ENCODE results near the gene CEP20. TPM values are rescaled to one million over a fixed set of nuclear protein-coding genes. Genes with fewer than 3 reads are reported as not detected.
"Not testable (repeated sequence)": the region's sequence is repeated elsewhere in the genome, so short reads cannot be mapped to it uniquely, and the experiment has no call there.

Gene CEP20
- total RNA-seq, 4 donors from 2014 or later = 34.1 to 66.9 (median 49.6) TPM

- Histone ChIP-seq H3K27me3 (no peaks in the 10 kb centered on the region), H3K36me3 (no peaks in the 10 kb centered on the region), H3K4me3 (no peak overlapping the region), H3K27ac (no peak overlapping the region), H3K9me3 (no peaks in the 10 kb centered on the region), H3K4me1 (no peaks in the 10 kb centered on the region)
- no peak for ATAC-seq
- 96 to 97% methylated on average over 12 to 15 of the region's 18 CpGs for WGBS, 2 donors (ENCODE audit: low coverage in 1 of 2)
- TF ChIP-seq POLR2AphosphoS5 (IDR thresholded peaks at IDR 0.05) (no peak), CTCF (IDR thresholded peaks at IDR 0.05) (no peak), EP300 (IDR thresholded peaks at IDR 0.05) (no peak), POLR2A (IDR thresholded peaks at IDR 0.05) (no peak)
Observed at GRCh38 chr16:15928261-15929104, 40.1 kb upstream of the CEP20 start.

GRCh38 chr16:15925631-15926030, 37.2 kb upstream of the CEP20 start:
- Histone ChIP-seq H3K36me3 (no peaks in the 10 kb centered on the region), H3K4me3 (no peak overlapping the region), H3K4me1 (no peaks in the 10 kb centered on the region), H3K27ac (no peak overlapping the region), H3K27me3 (no peaks in the 10 kb centered on the region), H3K9me3 (no peaks in the 10 kb centered on the region)
- 78 to 80% methylated on average over 3 to 5 of the region's 9 CpGs for WGBS, 2 donors (ENCODE audit: low coverage in 1 of 2)
- ATAC-seq = no peak
- no peak for TF ChIP-seq CTCF (IDR thresholded peaks at IDR 0.05)

- Histone ChIP-seq H3K27ac (no peak overlapping the region), H3K27me3 (no peaks in the 10 kb centered on the region), H3K36me3 (no peaks in the 10 kb centered on the region), H3K4me3 (no peak overlapping the region), H3K9me3 (no peaks in the 10 kb centered on the region), H3K4me1 (no peaks in the 10 kb centered on the region)
- 94 to 97% methylated on average over 5 to 7 of the region's 13 CpGs for WGBS, 2 donors (ENCODE audit: low coverage in 1 of 2)
- no peak for ATAC-seq
- TF ChIP-seq EP300 (IDR thresholded peaks at IDR 0.05) (no peak), POLR2AphosphoS5 (IDR thresholded peaks at IDR 0.05) (no peak), CTCF (IDR thresholded peaks at IDR 0.05) (no peak), POLR2A (IDR thresholded peaks at IDR 0.05) (no peak)
Observed at GRCh38 chr16:15924996-15925395, 36.6 kb upstream of the CEP20 start.

- Histone ChIP-seq H3K4me3 (no peak overlapping the region), H3K27me3 (no peaks in the 10 kb centered on the region), H3K9me3 (no peaks in the 10 kb centered on the region), H3K27ac (no peak overlapping the region), H3K4me1 (no peaks in the 10 kb centered on the region), H3K36me3 (no peaks in the 10 kb centered on the region)
- TF ChIP-seq POLR2A (IDR thresholded peaks at IDR 0.05) = no peak
- TF ChIP-seq CTCF (IDR thresholded peaks at IDR 0.05) = no peak
- no peak for TF ChIP-seq EP300 (IDR thresholded peaks at IDR 0.05)
- no peak for TF ChIP-seq POLR2AphosphoS5 (IDR thresholded peaks at IDR 0.05)
- WGBS, 2 donors (ENCODE audit: low coverage in 1 of 2) = 93% methylated on average over 2 to 6 of the region's 6 CpGs
- no peak for ATAC-seq
Observed at GRCh38 chr16:15919331-15919730, 30.9 kb upstream of the CEP20 start.

- not testable (repeated sequence) for ATAC-seq
Observed at GRCh38 chr16:15918314-15918713, 29.9 kb upstream of the CEP20 start.

More at GRCh38 chr16:15918314-15918713, 29.9 kb upstream of the CEP20 start:
- WGBS, 2 donors (ENCODE audit: low coverage in 1 of 2) = 72 to 81% methylated on average over 2 to 3 of the region's 3 CpGs
- not testable (repeated sequence) for H3K4me3 ChIP-seq, H3K27ac ChIP-seq, H3K27me3 ChIP-seq, H3K4me1 ChIP-seq, H3K36me3 ChIP-seq, H3K9me3 ChIP-seq

Measured in gastroesophageal sphincter (tissue), 4 donors.